Bone marrow (tissue), 2 donors: Measurements from ENCODE around the gene M1AP.

Experiments used
- DNase-seq, 2 donors: peaks; one replicate each; lab custom pipeline; 2025; lab: John Stamatoyannopoulos, UW

The M1AP gene

DNA sequence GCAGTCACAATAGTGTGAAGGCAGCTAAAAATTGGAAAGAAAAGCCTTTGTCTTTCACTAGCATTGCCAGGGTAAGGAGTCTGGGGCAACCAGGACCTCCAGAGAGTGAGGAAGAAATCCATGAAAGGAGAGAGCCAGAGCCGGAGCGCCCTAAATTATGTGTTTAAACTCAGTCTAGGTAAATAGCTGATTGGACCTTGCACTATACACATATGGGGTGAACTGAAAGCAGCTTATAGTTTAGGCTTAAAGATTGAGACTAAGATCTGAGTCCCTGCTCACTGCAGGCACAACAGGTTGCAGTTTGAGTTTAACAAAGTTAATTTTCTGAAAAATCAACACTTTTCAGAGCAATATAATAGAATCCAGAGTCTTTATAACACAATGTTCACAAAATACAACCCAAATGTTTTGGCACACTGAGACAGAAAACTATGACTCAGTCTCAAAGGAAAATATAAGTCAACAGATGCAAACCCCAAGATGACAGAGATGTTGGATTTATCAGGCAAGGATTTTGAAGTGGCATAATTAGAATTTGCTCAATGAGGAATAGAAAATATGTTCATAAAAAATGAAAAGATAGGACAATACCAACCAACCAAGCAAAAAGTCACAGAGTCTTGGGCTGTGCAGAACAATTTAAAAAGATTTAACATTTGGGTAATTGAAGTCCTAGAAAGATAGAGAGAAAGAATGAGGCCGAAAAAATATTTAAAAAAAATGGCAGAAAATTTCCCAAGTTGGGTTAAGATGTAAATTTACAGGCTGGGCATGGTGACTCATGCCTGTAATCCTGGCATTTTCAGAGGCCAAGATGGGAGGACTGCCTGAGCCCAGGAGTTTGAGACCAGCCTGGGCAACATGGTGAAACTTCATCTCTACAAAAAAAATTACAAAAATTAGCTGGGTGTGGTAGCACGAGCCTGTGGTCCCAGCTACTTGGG lies 54.0 kb downstream of the M1AP start:
- DNase-seq = no peak

DNA sequence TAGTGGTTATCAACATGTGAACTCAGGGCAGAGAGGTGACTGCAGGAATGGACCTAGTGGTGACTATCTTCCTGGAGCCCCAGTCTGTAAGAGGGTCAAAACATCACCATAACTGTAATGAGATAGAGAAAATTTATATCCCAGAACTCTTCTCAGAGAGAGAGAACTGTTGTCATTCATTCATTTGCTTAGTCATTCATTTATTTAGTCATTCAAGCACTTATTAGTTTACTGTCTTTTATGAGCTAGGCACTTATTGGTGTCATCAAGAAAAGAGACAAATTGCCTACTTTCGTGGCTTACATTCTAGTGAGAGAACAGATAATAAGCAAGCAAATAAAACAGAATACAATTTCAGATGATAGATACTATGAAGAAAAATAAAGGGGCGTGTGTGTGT lies 59.5 kb downstream of the M1AP start:
- no peak for DNase-seq

DNA sequence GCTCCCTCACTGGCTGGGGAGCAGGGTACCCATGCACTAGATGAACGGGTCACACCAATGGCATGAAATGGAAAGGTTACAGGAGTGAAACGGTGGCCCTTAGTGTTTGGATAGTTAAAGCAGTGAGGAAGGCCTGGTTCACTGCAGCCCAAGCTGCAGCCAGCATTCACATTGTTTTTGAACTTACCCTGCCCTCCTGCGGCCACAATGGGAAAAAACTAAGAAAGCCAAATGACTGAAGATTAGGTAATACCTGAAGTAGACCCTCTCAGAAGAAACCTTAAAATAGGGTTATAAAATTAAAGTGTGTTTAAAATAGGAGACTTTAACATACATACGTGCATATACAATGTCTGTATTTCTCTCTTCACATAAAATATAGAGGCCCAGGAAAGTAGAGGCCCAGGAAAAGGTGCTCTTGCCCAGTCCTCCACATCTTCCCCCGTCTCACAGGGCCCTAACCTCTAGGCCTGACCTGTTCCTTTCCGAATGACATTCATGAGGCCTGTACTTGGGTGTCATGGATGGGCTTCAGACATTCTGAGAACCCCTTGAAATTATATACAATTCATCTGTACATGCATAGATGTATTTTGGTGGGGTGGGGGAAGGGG lies 60.4 kb downstream of the M1AP start:
- DNase-seq = peak; percentile 21 to 47

DNA sequence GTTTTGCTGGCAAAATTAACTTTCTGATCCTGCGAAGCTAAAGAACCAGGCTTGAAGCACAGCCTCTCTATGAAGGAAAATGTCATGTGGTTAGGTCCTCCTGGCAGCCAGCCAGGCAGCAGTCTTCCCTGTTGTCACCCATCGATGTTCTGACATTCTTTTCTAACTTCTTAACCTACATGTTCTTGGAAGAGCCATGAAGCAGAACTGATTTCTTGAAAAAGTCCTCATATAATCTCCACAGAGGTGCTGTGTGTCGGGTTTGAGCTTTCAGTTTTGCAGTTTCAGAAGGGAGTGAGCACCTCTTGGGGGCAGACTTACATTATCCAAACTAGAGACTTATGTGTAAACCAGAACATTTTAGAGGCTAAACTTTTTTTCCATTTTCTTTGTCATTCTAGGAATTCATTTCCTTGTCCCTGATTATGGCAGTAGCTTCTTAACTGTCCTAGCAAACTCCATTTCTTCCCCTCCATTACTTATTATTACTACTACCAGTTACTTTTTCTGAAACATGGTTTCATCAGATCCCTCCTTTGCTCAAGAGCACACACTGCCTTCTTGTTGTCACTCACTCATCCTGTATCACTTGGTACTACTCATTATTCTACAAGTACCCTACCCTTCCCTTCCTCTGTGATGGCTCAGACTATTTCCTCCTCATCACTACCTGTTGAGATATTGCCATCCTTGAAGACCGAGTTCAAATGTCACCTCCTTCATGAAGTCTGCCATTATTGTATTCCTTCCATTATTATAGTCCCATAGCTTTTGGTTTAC lies 62.5 kb downstream of the M1AP start:
- DNase-seq = peak in 1 of 2 donors; percentile 18

DNA sequence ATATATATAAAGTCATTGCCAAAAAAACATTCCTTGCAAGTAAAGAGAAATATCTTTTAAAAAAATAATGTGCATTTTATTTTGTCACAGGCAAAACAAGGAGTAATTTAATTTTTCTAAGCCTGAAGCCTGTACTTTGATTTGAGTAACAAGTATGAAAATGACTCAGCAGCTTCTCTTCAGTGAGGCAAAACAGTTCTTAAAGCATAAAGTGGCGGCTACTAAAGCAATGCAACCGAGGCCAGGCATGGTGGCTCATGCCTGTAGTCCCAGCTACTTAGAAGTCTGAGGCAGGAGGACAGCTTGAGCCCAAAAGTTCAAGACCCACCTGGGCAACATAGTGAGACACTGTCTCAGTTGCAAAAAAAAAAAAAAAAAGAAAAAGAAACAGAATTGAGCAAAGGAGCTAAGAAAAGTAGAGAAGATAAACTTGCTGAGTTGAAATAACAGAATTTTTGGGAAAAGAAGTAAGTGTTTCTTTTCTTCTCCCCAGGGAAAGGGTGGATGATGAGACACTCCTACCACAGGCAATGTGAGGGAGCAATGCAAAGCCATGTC lies 64.0 kb downstream of the M1AP start:
- DNase-seq = no peak

DNA sequence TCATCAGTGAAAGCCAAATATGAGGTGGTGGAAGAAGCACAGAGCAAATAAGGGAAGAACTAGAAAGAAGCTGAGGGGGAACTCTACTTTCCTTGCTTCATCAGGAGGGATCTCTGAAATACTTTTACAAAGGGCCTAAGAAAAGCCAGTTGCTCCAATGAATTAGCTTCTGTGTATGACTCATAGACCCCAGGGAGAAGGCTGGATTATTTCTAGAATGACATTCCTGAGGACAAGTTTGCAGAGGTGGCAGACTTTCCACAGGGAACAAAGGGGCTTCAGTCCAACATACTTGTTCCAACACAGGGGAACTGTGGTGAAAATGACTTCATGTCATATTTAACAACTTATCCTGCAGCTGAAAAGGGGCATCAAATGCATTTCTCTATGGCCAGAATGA lies 64.6 kb downstream of the M1AP start:
- no peak for DNase-seq

DNA sequence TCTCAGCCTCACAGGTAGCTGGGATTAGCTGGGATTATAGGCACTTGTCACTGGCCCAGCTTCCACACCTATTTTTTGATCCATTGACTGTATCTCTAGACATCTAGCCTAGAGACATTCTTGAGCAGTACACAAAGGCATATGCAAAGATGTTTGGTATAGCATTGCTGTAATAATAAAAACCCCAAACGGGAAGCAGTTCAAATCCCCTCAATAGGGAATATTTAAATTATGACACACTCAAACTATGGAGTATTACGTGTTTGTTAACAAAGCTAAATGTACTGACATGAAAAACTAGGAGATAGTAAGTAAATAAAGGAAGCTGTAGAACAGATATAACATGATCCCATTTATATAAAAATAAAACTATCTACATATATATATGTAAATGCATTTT lies 65.9 kb downstream of the M1AP start:
- DNase-seq = no peak

DNA sequence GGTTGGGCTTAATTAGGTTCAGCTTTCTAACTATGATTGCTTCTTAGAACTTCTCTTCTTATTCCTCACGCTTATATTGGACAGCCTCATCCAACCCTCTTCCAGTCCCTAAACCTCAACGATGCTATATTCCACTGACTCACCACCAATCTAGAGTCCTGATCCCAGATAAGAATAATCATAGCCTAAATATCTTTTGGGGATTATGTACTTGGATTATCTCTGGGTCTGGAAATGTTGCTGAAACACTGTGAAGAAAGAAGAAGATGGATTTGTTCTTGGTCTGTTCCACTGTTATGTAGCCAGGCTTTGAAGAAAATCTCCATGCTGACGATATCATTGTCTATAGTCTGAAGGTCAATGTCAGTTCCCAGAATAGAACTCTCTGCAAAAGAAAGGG lies 66.7 kb downstream of the M1AP start:
- DNase-seq = no peak

DNA sequence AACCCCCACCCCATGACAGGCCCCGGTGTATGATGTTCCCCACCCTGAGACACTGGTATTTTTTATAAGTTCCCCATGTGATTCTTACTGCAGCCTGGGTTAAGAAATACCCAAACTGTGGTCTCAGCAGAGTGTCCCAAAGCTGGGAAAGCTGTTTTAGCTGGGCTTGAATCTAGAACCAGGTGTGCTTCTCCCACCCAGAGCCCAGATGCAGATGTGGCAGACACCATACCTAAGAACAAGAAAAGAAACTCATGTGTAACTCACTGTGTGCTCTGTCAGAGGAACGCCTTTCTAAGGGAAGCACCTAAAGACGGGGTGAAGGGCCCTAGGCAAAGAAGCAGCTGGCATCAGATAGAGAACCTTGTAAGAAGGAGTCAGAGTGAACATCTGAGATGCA lies 69.7 kb downstream of the M1AP start:
- no peak for DNase-seq

DNA sequence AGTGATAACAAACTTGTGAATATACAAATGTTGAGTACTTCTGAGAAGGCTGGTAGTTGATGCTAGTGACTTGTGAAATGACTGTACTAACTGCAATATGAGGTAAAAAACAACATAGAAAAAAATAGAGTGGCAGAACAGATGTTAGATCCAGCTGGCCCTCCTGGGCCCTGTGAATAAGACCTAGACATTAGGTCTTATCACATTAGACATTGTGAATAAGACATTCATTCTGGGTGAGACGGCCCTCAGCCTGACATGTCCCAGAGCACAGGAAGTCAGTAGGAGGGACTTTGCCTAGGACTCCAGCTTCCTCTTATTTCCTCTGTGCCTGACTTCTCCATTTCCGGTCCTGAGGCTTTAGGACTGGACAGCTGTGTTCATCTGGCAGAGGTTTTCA lies 70.7 kb downstream of the M1AP start:
- no peak for DNase-seq

DNA sequence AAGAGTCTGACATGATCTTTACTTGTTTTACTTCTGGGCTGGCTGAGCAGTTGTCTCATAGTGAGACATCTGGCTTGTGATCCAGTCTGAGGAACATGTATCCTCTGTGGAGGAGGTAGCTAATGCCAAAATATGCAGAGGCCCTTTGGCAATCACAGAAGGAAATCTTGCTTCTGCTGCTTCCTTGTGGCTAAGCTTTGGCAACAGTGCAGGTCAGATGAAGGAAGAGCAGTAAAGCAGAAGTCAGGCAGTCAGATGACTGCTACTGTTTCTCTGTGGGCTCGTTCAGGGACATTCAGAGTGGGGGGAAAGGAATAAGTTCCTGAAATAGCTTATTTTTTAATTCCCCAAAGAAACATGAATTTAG lies 71.3 kb downstream of the M1AP start:
- peak in 1 of 2 donors; percentile 86 for DNase-seq

DNA sequence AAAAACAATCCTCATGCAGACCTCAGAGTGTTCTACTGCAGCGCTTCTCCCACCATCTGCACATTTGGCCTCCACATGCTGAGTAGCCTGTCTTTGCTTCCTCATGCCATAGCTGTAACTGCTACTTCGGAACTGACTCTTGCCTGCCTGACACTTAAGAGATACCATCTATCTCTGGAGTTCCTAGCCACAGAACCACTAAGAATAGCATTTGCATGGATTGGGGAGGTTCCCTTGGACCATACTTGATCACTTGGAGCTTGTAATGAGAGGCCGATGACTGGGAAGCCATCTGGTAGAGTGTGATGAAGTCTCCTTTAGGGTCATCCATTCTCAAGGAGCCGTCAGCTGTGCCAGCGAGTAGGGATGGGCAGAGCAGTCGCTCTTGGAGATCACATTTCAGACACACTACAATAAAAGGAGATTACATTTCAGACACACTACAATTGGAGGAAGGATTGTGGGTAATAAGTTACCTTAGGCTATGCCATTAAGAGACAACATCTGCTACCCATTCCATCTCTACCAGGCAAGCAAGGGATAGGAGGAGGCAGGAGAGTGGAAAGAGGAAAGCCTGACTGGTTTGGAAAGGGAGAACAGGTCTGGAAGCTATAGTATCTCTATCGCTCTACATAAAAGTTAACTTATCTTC lies 71.8 kb downstream of the M1AP start:
- DNase-seq = no peak

DNA sequence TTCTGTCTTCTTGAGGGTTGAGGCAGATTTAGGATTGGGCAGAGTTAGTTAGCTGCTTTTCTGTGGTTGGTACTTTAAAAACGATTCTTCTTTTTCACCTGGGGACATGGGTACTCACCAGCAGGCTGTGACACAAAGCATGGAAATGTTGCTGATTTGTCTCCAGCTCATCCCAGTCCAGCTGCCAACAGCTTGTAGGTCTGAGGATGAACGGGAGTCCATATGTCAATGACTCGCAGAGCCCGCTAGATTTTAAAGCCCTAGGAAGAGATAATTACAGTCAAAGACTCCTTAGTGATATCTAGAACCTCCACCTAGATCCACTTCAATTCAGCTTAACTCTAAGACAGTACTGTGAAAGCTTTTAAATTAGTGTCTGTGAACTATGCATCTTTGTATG lies 72.8 kb downstream of the M1AP start:
- no peak for DNase-seq

DNA sequence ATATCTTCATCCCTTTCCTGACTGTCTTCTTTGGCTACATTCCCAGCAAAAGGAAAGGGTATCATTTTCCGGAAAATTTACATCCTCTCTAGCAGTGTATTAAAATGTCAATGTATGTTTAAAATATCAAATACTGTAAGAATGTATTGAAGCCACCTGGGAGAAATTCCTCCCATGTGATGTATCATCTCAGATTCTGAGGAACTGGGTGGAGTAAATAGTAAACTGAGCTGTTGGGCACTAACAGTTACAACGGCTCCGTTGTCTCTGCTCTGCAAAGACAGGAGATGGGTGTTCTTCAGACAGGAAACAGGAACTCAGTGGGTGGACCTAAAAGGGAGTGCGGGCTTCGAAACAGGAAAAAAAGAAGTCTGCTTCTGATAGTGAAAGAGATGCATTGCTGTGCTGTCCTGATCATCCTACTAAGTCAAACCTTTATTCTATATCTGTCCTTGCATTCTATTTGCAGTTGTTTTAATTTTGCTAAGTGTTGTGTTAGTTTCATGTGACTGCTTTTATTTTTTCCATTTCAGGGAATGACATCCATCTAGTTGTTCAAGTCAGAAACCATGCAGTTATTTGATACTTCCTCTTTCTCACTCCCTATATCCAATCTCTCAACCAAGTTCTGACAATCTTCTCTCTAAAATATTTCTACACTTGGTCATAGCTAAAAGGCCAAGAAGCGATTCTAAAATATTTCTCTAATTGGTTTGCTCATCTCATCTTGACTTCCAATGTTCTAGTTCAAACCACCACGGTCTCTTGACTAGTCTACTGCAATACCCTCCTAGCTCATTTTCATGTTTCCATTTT lies 74.2 kb downstream of the M1AP start:
- DNase-seq = peak in 1 of 2 donors; percentile 86

DNA sequence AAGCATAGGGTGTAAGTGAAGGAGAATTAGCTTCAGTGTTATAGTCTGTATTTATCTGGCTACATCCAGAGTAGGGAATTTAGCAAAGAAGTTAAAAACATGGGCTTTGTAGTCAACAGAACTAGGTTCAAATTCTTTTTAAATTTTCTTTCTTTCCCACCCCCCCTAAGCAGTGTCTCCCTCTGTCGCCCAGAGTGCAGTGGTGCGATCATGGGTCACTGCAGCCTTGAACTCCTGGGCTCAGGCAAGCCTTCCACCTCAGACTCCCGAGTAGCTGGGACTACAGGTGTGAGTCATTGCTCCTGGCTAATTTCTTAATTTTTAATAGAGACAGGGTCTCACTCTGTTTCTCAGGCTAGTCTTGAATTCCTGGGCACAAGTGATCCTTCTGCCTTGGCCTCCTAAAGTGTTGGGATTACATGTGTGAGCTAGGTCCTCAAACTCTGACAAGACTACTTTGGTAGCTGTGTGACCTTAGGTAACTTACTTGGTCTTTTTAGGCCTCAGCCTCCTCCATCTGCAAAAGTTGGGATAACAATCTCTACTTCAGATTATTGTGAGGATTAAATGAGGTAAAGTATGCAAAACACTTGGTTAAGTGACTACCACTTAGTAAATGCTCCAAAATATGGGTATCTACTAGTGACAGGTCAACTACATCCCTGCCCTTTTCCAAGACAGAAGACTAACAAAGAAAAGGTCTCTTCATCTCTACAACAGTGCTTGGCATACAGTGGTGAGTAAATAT lies 75.8 kb downstream of the M1AP start:
- DNase-seq = no peak

DNA sequence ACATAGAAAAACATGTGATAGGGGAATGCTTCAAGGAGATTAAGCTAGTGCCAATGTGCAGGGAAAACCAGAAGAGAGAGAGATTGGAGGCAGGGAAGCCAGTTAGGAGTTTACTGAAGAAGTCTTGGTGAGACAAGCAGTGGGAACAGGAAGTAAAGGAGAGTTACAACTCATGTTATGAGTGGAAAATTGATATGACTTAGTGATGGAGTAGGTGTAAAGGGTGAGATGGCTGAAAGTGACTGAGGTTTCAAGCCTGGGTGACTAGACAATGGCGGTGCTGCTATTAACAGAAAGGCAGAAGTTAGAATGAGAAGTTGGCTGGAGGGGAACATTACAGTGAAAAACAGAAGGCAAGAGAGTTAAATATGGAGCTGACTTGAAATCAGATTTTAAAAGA lies 77.1 kb downstream of the M1AP start:
- peak in 1 of 2 donors; percentile 34 for DNase-seq

DNA sequence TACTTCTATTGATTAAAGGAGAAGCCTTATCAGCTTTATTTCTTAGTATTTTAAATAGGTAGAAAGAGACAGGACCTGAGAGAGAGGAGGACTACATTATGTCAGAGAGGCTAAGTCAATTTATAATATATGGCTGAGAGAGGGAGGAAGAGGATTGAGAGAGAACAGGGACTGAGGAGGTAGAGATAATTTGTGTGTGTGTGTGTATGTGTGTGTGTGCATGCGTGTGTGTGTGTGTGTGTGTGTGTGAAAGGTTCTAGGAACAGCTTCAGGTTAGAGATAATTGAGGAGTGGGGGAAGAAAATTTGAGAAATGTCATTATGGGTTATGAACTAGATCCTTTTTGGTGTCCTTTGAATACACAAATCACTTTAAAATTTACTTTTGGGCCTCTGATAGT lies 78.4 kb downstream of the M1AP start:
- no peak for DNase-seq

DNA sequence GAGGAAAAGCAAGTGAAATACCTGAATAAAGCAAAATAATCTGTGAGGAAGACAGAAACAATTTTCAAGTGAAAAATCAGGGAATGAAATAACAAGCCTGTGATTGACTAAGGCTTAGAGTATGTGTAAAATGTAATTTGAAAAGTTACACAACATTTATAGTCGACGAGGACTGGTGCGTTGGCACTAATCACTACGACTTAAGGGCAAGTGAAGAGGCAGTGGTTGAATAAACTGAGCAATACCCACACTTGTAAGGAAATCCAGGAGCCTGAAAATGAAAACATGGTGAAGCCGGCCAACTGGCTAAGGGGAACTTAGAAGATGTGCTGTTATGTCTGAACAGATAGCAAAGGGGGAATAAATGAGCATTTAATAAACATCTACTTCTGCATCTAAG lies 80.2 kb downstream of the M1AP start:
- DNase-seq = no peak

DNA sequence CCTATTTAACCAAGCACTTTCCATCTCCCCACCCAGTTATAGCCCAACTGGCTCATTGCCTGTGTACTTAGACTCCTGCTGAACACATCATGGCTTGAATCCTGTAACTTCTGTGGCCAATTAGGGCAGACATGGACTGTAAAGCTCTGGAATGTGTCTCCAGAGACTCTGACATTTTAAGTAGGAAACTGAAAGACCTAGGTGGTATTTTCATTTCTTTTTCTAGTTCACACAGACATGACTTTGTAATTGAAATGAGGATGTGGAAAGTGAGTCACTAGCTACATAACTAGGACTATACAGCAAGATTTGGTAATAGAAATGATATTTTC lies 81.4 kb downstream of the M1AP start:
- peak in 1 of 2 donors; percentile 41 for DNase-seq

DNA sequence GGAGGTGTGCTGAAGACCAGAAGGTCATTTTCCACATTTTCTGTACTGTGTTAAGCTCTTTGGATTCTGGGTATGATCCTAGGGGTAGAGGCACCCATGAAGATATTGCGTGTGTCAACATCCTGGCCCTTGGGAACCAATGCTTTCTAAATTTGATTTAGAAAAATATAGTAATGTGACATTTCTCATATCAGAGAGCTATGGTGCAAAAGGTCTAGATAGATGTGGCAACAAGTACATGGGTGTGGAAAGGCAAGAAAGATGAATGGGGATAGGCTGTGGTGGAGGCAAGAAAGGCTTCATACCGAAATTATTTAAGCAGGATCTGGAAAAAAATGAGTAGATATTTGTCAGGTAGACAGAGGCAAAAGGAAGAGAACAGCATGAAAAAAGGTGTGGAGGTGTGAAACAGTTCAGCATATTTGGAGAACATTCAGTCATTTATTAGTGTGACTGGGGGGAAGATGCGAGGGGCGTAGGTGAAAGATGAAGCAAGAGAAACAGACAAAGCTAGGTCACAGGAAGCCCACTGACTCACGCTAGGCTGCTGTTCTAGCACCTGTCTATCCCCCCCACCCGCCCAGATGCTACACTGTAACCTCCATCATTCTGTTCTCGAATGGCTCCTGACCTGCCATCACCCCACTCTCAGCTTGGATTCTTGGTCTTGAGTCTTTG lies 81.9 kb downstream of the M1AP start:
- no peak for DNase-seq
